H1 (cell line): ENCODE results near the gene F11R. TPM values are rescaled to one million over a fixed set of nuclear protein-coding genes. Genes with fewer than 3 reads are reported as not detected.

ENCODE experiments used
- CTCF ChIA-PET: fragments of 300-600 bp; sonication (Branson Sonifier 250); formaldehyde crosslinking; loops from one replicate; lab custom pipeline; 2021; ENCODE audit not compliant: partially characterized antibody; lab: Charles Lee
- POLR2A ChIA-PET: fragments of 300-600 bp; sonication (Branson Sonifier 250); formaldehyde crosslinking; loops from one replicate; lab custom pipeline; 2021; ENCODE audit warnings: inconsistent platforms; ENCODE audit not compliant: partially characterized antibody; lab: Charles Lee
- DNase-seq, 2 experiments: peaks; one replicate each; pipeline versions ENCODE4 v3.0.0 to v3.0.0-alpha.2; 2010 to 2022; ENCODE audit warnings: low spot score in 2 of 2, low read depth in 1 of 2, mixed read lengths in 1 of 2
- FAIRE-seq: peaks from 2 replicates; lab custom pipeline; 2011; peaks lifted over from hg19 to GRCh38; lab: Jason Lieb, UNC
- H2AFZ ChIP-seq: 2 replicates; pipeline ENCODE4 v1.8.1; 2012; ENCODE audit warnings: low read length, inconsistent platforms
- H2AK5ac ChIP-seq: 2 replicates; pipeline ENCODE4 v1.6.1; 2013; ENCODE audit warnings: low read depth, low read length
- H2BK120ac ChIP-seq: replicated peaks from 2 replicates; pipeline ENCODE3; 2013; ENCODE audit warnings: low read depth, low read length, inconsistent platforms
- H2BK12ac ChIP-seq: 2 replicates; pipeline ENCODE4 v1.6.1; 2013; ENCODE audit warnings: low read depth, low read length
- H2BK15ac ChIP-seq: 2 replicates; pipeline ENCODE4 v1.6.1; 2013; ENCODE audit warnings: low read length
- H2BK20ac ChIP-seq: 2 replicates; pipeline ENCODE4 v1.6.1; 2013; ENCODE audit warnings: low read length
- H2BK5ac ChIP-seq: 2 replicates; pipeline ENCODE4 v1.6.1; 2013; ENCODE audit warnings: low read depth, low read length
- H3K14ac ChIP-seq: 2 replicates; pipeline ENCODE4 v1.6.1; 2013; ENCODE audit warnings: inconsistent platforms; ENCODE audit not compliant: insufficient read length
- H3K18ac ChIP-seq: 2 replicates; pipeline ENCODE4 v1.6.1; 2013; ENCODE audit warnings: low read length; ENCODE audit errors: extremely low read depth
- H3K23ac ChIP-seq: 2 replicates; pipeline ENCODE4 v1.6.1; 2013; ENCODE audit warnings: inconsistent platforms; ENCODE audit not compliant: insufficient read length
- H3K23me2 ChIP-seq: 2 replicates; pipeline ENCODE4 v1.6.1; 2013; ENCODE audit warnings: low read depth, low read length
- H3K27ac ChIP-seq: 2 replicates; pipeline ENCODE4 v1.6.1; 2011; ENCODE audit warnings: low read depth, low read length, inconsistent platforms
- H3K27me3 ChIP-seq, 4 experiments: replicated peaks in 1 of 4; 1 replicate in 1 of 4; 2 replicates in 3 of 4; pipeline versions ENCODE4 v1.6.1 to v1.8.1; 2011 to 2013; ENCODE audit warnings: low read length in 3 of 4, mild to moderate bottlenecking in 3 of 4, inconsistent platforms in 2 of 4, mixed read lengths in 2 of 4, moderate library complexity in 1 of 4; ENCODE audit not compliant: control insufficient read depth in 3 of 4, insufficient read depth in 3 of 4; ENCODE audit errors: extremely low read depth in 1 of 4
- H3K36me3 ChIP-seq, 4 experiments: 2 replicates each; pipeline versions ENCODE4 v1.6.1 to v1.8.1; 2011 to 2013; ENCODE audit warnings: mild to moderate bottlenecking in 4 of 4, low read length in 3 of 4, moderate library complexity in 2 of 4, control low read depth in 1 of 4, inconsistent platforms in 1 of 4; ENCODE audit not compliant: insufficient read depth in 4 of 4, control insufficient read depth in 2 of 4
- H3K4ac ChIP-seq: replicated peaks from 2 replicates; pipeline ENCODE3; 2013; ENCODE audit warnings: low read length, low read depth, mixed read lengths, inconsistent platforms; ENCODE audit not compliant: insufficient read length
- H3K4me1 ChIP-seq, 4 experiments: replicated peaks in 1 of 4; 1 replicate in 1 of 4; 2 replicates in 3 of 4; pipeline versions ENCODE4 v1.6.1 to v1.8.1; 2011 to 2013; ENCODE audit warnings: low read length in 3 of 4, inconsistent platforms in 2 of 4, mixed read lengths in 1 of 4; ENCODE audit not compliant: insufficient read depth in 4 of 4, control insufficient read depth in 3 of 4
- H3K4me2 ChIP-seq, 2 experiments: 2 replicates each; pipeline versions ENCODE4 v1.6.1 to v1.8.1; 2011 to 2013; ENCODE audit warnings: low read depth in 2 of 2, low read length in 2 of 2, control low read depth in 1 of 2, inconsistent platforms in 1 of 2, mild to moderate bottlenecking in 1 of 2; ENCODE audit not compliant: insufficient read depth in 1 of 2
- H3K4me3 ChIP-seq, 4 experiments: fragments of 200-600, 300-600 bp in 1 of 4; sonication (generic), shearing (Covaris generic), sonication (Bioruptor Twin) in 1 of 4; 2 replicates each; pipeline versions ENCODE4 v1.5.1 to v1.8.1; 2011 to 2016; ENCODE audit warnings: low read length in 4 of 4, low read depth in 3 of 4, control low read depth in 2 of 4, inconsistent platforms in 2 of 4, mild to moderate bottlenecking in 2 of 4, mixed read lengths in 1 of 4, moderate library complexity in 1 of 4; ENCODE audit not compliant: insufficient read depth in 2 of 4; ENCODE audit errors: extremely low read depth in 1 of 4
- H3K56ac ChIP-seq: replicated peaks from 2 replicates; pipeline ENCODE3; 2013; ENCODE audit warnings: low read depth, mild to moderate bottlenecking, mixed read lengths, low read length, inconsistent platforms; ENCODE audit not compliant: insufficient read length
- H3K79me1 ChIP-seq: 2 replicates; pipeline ENCODE4 v1.6.1; 2013; ENCODE audit warnings: low read depth, low read length, control low read depth
- H3K79me2 ChIP-seq, 2 experiments: 2 replicates each; pipeline versions ENCODE4 v1.6.1 to v1.8.1; 2012 to 2013; ENCODE audit warnings: low read length in 2 of 2, mild to moderate bottlenecking in 2 of 2, inconsistent platforms in 1 of 2; ENCODE audit not compliant: insufficient read depth in 2 of 2, control insufficient read depth in 1 of 2
- H3K9ac ChIP-seq, 4 experiments: replicated peaks in 1 of 4; 1 replicate in 1 of 4; 2 replicates in 3 of 4; pipeline versions ENCODE4 v1.6.1 to v1.8.1; 2011 to 2013; ENCODE audit warnings: low read depth in 3 of 4, low read length in 3 of 4, control low read depth in 2 of 4, mild to moderate bottlenecking in 2 of 4, moderate library complexity in 2 of 4, inconsistent platforms in 1 of 4; ENCODE audit errors: extremely low read depth in 1 of 4
- H3K9me3 ChIP-seq, 2 experiments: 2 replicates each; pipeline versions ENCODE4 v1.6.1 to v1.8.1; 2012 to 2013; ENCODE audit warnings: mild to moderate bottlenecking in 2 of 2, moderate library complexity in 2 of 2, control low read depth in 1 of 2, inconsistent platforms in 1 of 2, low read depth in 1 of 2, low read length in 1 of 2, mixed read lengths in 1 of 2; ENCODE audit not compliant: insufficient read depth in 2 of 2
- H4K20me1 ChIP-seq, 2 experiments: replicated peaks in 1 of 2; 2 replicates each; pipeline versions ENCODE3 to v1.8.1; 2011 to 2013; ENCODE audit warnings: inconsistent platforms in 2 of 2, low read length in 2 of 2, mild to moderate bottlenecking in 1 of 2; ENCODE audit not compliant: insufficient read depth in 2 of 2, control insufficient read depth in 1 of 2
- H4K5ac ChIP-seq: 2 replicates; pipeline ENCODE4 v1.6.1; 2013; ENCODE audit warnings: low read length, low read depth, mixed read lengths, inconsistent platforms; ENCODE audit not compliant: insufficient read length
- H4K8ac ChIP-seq: 2 replicates; pipeline ENCODE4 v1.8.0; 2013; ENCODE audit warnings: mild to moderate bottlenecking, moderate library complexity, low read length, inconsistent platforms; ENCODE audit not compliant: insufficient read depth; ENCODE audit errors: extremely low read depth
- H4K91ac ChIP-seq: replicated peaks from 2 replicates; pipeline ENCODE3; 2013; ENCODE audit warnings: low read length, mixed read lengths, inconsistent platforms; ENCODE audit not compliant: insufficient read length
- CEBPB ChIP-seq: IDR thresholded peaks from 2 replicates; pipeline ENCODE4 v1.6.1; 2012; ENCODE audit warnings: low read depth, low read length
- EP300 ChIP-seq, 2 experiments: IDR thresholded peaks; 1 replicate in 1 of 2; 2 replicates in 1 of 2; pipeline ENCODE4 v1.6.1; 2011 to 2012; ENCODE audit warnings: low read depth in 2 of 2, low read length in 2 of 2, mild to moderate bottlenecking in 2 of 2, borderline replicate concordance in 1 of 2, inconsistent platforms in 1 of 2, moderate library complexity in 1 of 2
- GABPA ChIP-seq: IDR thresholded peaks from 2 replicates; pipeline ENCODE4 v1.6.1; 2011; ENCODE audit warnings: mild to moderate bottlenecking, low read length, moderate library complexity, borderline replicate concordance; ENCODE audit not compliant: insufficient read depth
- RFX5 ChIP-seq: IDR thresholded peaks from 2 replicates; pipeline ENCODE4 v1.6.1; 2011; ENCODE audit warnings: low read depth, low read length, improper control_type of control experiment, borderline replicate concordance
- WGBS, 2 experiments: shearing (Covaris generic) in 1 of 2; methylation state at CpG; one replicate each; pipeline versions ENCODE4 v1.1.6 to v1.1.7; 2013 to 2015; ENCODE audit warnings: low lambda C conversion rate in 2 of 2, mixed read lengths in 2 of 2, inconsistent platforms in 1 of 2, low coverage in 1 of 2, missing lambda C conversion rate in 1 of 2; ENCODE audit not compliant: insufficient replicate concordance in 2 of 2, insufficient coverage in 1 of 2, insufficient read length in 1 of 2; ENCODE audit errors: extremely low coverage in 1 of 2, missing lambda C conversion rate in 1 of 2; 5-methylcytosine and 5-hydroxymethylcytosine counted together
- polyA plus RNA-seq, 7 experiments: library from polyadenylated mRNA; depleted of rRNA in 3 of 7; stranded (reverse) in 5 of 7; unstranded in 2 of 7; fragments of >200 nt in 5 of 7; fragments of 200-250 nt in 2 of 7; gene quantifications; 1 replicate in 5 of 7; 2 replicates in 1 of 7; 4 replicates in 1 of 7; pipeline versions ENCODE4 v1.2.1 to v1.2.3, GENCODE V29; 2011 to 2013; ENCODE audit warnings: missing spikeins in 2 of 7, mixed read lengths in 2 of 7
- total RNA-seq: library from RNA; stranded (reverse); fragmentation: NEBNext Ultra II Directional; extraction: Animal tissue kit (Norgen Biotek cat#: 25700); gene quantifications from 2 replicates; pipeline ENCODE4 v1.2.1, GENCODE V29; 2021
- TF ChIP-seq, protein P1 (sequence below): IDR thresholded peaks from 2 replicates; pipeline ENCODE4 v1.6.1; 2011; ENCODE audit warnings: low read length, improper control_type of control experiment
- TF ChIP-seq, protein P2 (sequence below): IDR thresholded peaks from 2 replicates; pipeline ENCODE4 v1.6.1; 2012; ENCODE audit warnings: low read length, inconsistent platforms
- TF ChIP-seq, protein P3 (sequence below), 3 experiments: IDR thresholded peaks; 1 replicate in 2 of 3; 2 replicates in 1 of 3; pipeline versions ENCODE4 v1.5.1 to v1.6.1; 2011; ENCODE audit warnings: low read length in 3 of 3, mild to moderate bottlenecking in 3 of 3, inconsistent platforms in 2 of 3, low read depth in 1 of 3, moderate library complexity in 1 of 3; ENCODE audit not compliant: insufficient read depth in 1 of 3; ENCODE audit errors: control extremely low read depth in 1 of 3

Gene F11R
- total and polyA plus RNA-seq, 2 of the 8 experiments (the other 6 are each of a cell fraction or from before 2014, with no cell fraction given) = 159 to 200 TPM

DNA sequence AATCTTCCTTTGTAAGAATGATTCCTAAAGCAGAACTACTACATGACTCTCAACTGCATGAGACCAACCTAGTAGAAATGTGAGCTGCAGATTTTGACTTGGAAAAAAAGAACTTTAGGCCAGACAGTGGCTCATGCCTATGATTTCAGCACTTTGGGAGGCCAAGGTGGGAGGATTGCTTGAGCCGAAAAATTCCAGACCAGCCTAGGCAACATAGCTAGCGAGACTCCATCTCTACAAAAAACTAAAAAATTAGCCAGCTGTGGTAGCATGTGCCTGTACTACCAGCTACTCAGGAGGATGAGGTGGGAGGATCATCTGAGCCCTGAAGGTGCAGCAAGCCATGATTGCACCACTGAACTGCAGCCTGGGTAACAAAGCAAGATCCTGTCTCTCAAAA lies 41.7 kb downstream of the F11R start:
- no peak overlapping the region for H2BK15ac ChIP-seq
- H2BK120ac ChIP-seq = peak overlapping the region; percentile 33
- no peak overlapping the region for H4K91ac ChIP-seq
- no peak overlapping the region for H3K14ac ChIP-seq
- H3K27ac ChIP-seq = no peak overlapping the region
- H2AFZ ChIP-seq = no peak overlapping the region
- no peaks in the 10 kb centered on the region for H3K27me3 ChIP-seq
- DNase-seq (no peak), FAIRE-seq (no peak)
- peaks cover 5% of the 10 kb centered on the region for H3K23me2 ChIP-seq
- H3K23ac ChIP-seq = no peak overlapping the region
- no peaks in the 10 kb centered on the region for H3K79me1 ChIP-seq
- peak overlapping the region; percentile 63; the same call in 1 of the 2 replicates for H2BK20ac ChIP-seq
- H3K9ac ChIP-seq = no peak overlapping the region
- peaks cover 0 to 3% of the 10 kb centered on the region in 2 experiments; a peak in 1 of 4 replicates for H3K9me3 ChIP-seq
- H3K79me2 ChIP-seq = no peaks in the 10 kb centered on the region
- H2AK5ac ChIP-seq = no peak overlapping the region
- no peak overlapping the region for H3K18ac ChIP-seq
- POLR2A ChIA-PET = interaction anchor here (0.8 to 1.3 kb wide), 3 partner anchors 8 to 41 kb away, joined by 3 read pairs; no protein-coding TSS in a partner anchor
- WGBS, 2 experiments = 85% methylated on average over 2 of the region's 2 CpGs; no CpG with 5 or more reads in 1 of the 2 experiments
- no peaks in the 10 kb centered on the region for H4K20me1 ChIP-seq
- H4K8ac ChIP-seq = no peak overlapping the region
- H3K4me1 ChIP-seq = peaks cover 5 to 10% (median 8%) of the 10 kb centered on the region in 4 experiments; a peak in 6 of 7 replicates
- H4K5ac ChIP-seq = no peak overlapping the region
- H2BK12ac ChIP-seq = no peak overlapping the region; the same call in 1 of the 2 replicates
- H3K4ac ChIP-seq = no peak overlapping the region
- H3K4me2 ChIP-seq = no peak overlapping the region
- H2BK5ac ChIP-seq = no peak overlapping the region
- H3K4me3 ChIP-seq = no peak overlapping the region
- no peaks in the 10 kb centered on the region for H3K36me3 ChIP-seq
- CTCF ChIA-PET = interaction anchor here (0.5 to 7.9 kb wide), 6 partner anchors 9 to 145 kb away, joined by 3 to 63 read pairs (median 6); partner anchors contain the start of genes ITLN2 and KLHDC9
- no peak overlapping the region for H3K56ac ChIP-seq
- TF ChIP-seq RFX5 = no peak
- no peak for TF ChIP-seq EP300 (IDR thresholded peaks at IDR 0.05; ENCODE audit: borderline replicate concordance in 1 of 2, low read depth in 2 of 2, low read length in 2 of 2)
- TF ChIP-seq, protein P1, sequence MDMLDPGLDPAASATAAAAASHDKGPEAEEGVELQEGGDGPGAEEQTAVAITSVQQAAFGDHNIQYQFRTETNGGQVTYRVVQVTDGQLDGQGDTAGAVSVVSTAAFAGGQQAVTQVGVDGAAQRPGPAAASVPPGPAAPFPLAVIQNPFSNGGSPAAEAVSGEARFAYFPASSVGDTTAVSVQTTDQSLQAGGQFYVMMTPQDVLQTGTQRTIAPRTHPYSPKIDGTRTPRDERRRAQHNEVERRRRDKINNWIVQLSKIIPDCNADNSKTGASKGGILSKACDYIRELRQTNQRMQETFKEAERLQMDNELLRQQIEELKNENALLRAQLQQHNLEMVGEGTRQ = no peak
- TF ChIP-seq, protein P2, sequence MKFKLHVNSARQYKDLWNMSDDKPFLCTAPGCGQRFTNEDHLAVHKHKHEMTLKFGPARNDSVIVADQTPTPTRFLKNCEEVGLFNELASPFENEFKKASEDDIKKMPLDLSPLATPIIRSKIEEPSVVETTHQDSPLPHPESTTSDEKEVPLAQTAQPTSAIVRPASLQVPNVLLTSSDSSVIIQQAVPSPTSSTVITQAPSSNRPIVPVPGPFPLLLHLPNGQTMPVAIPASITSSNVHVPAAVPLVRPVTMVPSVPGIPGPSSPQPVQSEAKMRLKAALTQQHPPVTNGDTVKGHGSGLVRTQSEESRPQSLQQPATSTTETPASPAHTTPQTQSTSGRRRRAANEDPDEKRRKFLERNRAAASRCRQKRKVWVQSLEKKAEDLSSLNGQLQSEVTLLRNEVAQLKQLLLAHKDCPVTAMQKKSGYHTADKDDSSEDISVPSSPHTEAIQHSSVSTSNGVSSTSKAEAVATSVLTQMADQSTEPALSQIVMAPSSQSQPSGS = no peak
- TF ChIP-seq GABPA = no peak
- TF ChIP-seq CEBPB = no peak
- TF ChIP-seq, protein P3, sequence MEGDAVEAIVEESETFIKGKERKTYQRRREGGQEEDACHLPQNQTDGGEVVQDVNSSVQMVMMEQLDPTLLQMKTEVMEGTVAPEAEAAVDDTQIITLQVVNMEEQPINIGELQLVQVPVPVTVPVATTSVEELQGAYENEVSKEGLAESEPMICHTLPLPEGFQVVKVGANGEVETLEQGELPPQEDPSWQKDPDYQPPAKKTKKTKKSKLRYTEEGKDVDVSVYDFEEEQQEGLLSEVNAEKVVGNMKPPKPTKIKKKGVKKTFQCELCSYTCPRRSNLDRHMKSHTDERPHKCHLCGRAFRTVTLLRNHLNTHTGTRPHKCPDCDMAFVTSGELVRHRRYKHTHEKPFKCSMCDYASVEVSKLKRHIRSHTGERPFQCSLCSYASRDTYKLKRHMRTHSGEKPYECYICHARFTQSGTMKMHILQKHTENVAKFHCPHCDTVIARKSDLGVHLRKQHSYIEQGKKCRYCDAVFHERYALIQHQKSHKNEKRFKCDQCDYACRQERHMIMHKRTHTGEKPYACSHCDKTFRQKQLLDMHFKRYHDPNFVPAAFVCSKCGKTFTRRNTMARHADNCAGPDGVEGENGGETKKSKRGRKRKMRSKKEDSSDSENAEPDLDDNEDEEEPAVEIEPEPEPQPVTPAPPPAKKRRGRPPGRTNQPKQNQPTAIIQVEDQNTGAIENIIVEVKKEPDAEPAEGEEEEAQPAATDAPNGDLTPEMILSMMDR (IDR thresholded peaks at IDR 0.05; ENCODE audit: control extremely low read depth in 1 of 3, insufficient read depth in 1 of 3, low read depth in 1 of 3, low read length in 3 of 3) = no peak
